H9 (cell line): ENCODE results near the gene DMKN. TPM values are rescaled to one million over a fixed set of nuclear protein-coding genes. Genes with fewer than 3 reads are reported as not detected.

Experiments
- DNase-seq: peaks from one replicate; pipeline ENCODE4 v3.0.0-alpha.2; 2017
- H2AFZ ChIP-seq: one replicate; pipeline ENCODE4 v1.6.1; 2013; ENCODE audit warnings: mild to moderate bottlenecking, low read length, control low read depth, moderate library complexity
- H2AK5ac ChIP-seq: 2 replicates; pipeline ENCODE4 v1.6.1; 2013; ENCODE audit warnings: low read length, control low read depth, mixed read lengths; ENCODE audit not compliant: insufficient read length
- H2BK120ac ChIP-seq: one replicate; pipeline ENCODE4 v1.6.1; 2013; ENCODE audit warnings: low read depth, mild to moderate bottlenecking, low read length, control low read depth, inconsistent platforms; ENCODE audit not compliant: poor library complexity, severe bottlenecking
- H2BK12ac ChIP-seq: 2 replicates; pipeline ENCODE4 v1.6.1; 2013; ENCODE audit warnings: low read length, control low read depth, mixed read lengths, low read depth; ENCODE audit not compliant: insufficient read length
- H2BK15ac ChIP-seq: 2 replicates; pipeline ENCODE4 v1.6.1; 2013; ENCODE audit warnings: low read depth, low read length, control low read depth
- H2BK20ac ChIP-seq: one replicate; pipeline ENCODE4 v1.6.1; 2013; ENCODE audit warnings: low read depth, mild to moderate bottlenecking, low read length, control low read depth, inconsistent platforms; ENCODE audit not compliant: poor library complexity, severe bottlenecking
- H2BK5ac ChIP-seq: 2 replicates; pipeline ENCODE4 v1.6.1; 2013; ENCODE audit warnings: low read length, control low read depth, mixed read lengths; ENCODE audit not compliant: insufficient read length
- H3K14ac ChIP-seq: 2 replicates; pipeline ENCODE4 v1.6.1; 2013; ENCODE audit warnings: low read length, control low read depth; ENCODE audit not compliant: insufficient read depth
- H3K18ac ChIP-seq: 2 replicates; pipeline ENCODE4 v1.6.1; 2013; ENCODE audit warnings: low read depth, mild to moderate bottlenecking, mixed read lengths, low read length, control low read depth; ENCODE audit not compliant: insufficient read length
- H3K23ac ChIP-seq: 2 replicates; pipeline ENCODE4 v1.6.1; 2013; ENCODE audit warnings: low read length, control low read depth, mixed read lengths, low read depth; ENCODE audit not compliant: insufficient read length
- H3K23me2 ChIP-seq: 2 replicates; pipeline ENCODE4 v1.6.1; 2013; ENCODE audit warnings: low read depth, mild to moderate bottlenecking, mixed read lengths, low read length, control low read depth; ENCODE audit not compliant: insufficient read length, poor library complexity, severe bottlenecking
- H3K27ac ChIP-seq: 2 replicates; pipeline ENCODE4 v1.5.1; 2013; ENCODE audit warnings: low read length, control low read depth, mixed read lengths, low read depth; ENCODE audit not compliant: insufficient read length
- H3K27me3 ChIP-seq: 2 replicates; pipeline ENCODE4 v1.6.1; 2013; ENCODE audit warnings: low read length, control low read depth, inconsistent platforms; ENCODE audit not compliant: insufficient read depth
- H3K4ac ChIP-seq: 2 replicates; pipeline ENCODE4 v1.6.1; 2013; ENCODE audit warnings: low read depth, mild to moderate bottlenecking, control low read depth, inconsistent platforms, low read length, moderate library complexity
- H3K4me1 ChIP-seq: 2 replicates; pipeline ENCODE4 v1.6.1; 2013; ENCODE audit warnings: low read length, control low read depth, inconsistent platforms; ENCODE audit not compliant: insufficient read depth
- H3K4me2 ChIP-seq: 2 replicates; pipeline ENCODE4 v1.6.1; 2013; ENCODE audit warnings: low read length, control low read depth, mixed read lengths; ENCODE audit not compliant: insufficient read length, insufficient read depth
- H3K56ac ChIP-seq: 2 replicates; pipeline ENCODE4 v1.6.1; 2013; ENCODE audit warnings: low read depth, mild to moderate bottlenecking, mixed read lengths, low read length, control low read depth; ENCODE audit not compliant: insufficient read length
- H3K79me1 ChIP-seq: 2 replicates; pipeline ENCODE4 v1.6.1; 2013; ENCODE audit warnings: low read depth, mild to moderate bottlenecking, moderate library complexity, low read length, control low read depth, inconsistent platforms; ENCODE audit not compliant: insufficient read depth, poor library complexity, severe bottlenecking
- H3K79me2 ChIP-seq: 2 replicates; pipeline ENCODE4 v1.6.1; 2013; ENCODE audit warnings: low read length, control low read depth, inconsistent platforms; ENCODE audit not compliant: insufficient read depth
- H3K9ac ChIP-seq: 2 replicates; pipeline ENCODE4 v1.6.1; 2013; ENCODE audit warnings: low read length, control low read depth, mixed read lengths; ENCODE audit not compliant: insufficient read length; ENCODE audit errors: extremely low read depth
- H3K9me3 ChIP-seq: one replicate; pipeline ENCODE4 v1.6.1; 2013; ENCODE audit warnings: low read depth, low read length, inconsistent platforms; ENCODE audit not compliant: control insufficient read depth
- H3T11ph ChIP-seq: one replicate; pipeline ENCODE4 v1.6.1; 2013; ENCODE audit warnings: mild to moderate bottlenecking, low read length, control low read depth, inconsistent platforms
- H4K20me1 ChIP-seq: one replicate; pipeline ENCODE4 v1.6.1; 2013; ENCODE audit not compliant: control insufficient read depth, insufficient read length, insufficient read depth
- H4K5ac ChIP-seq: 2 replicates; pipeline ENCODE4 v1.6.1; 2013; ENCODE audit warnings: low read depth, mild to moderate bottlenecking, mixed read lengths, low read length, control low read depth; ENCODE audit not compliant: insufficient read length
- H4K8ac ChIP-seq: replicated peaks from 2 replicates; pipeline ENCODE4 v1.6.1; 2013; ENCODE audit warnings: low read length, control low read depth, mixed read lengths, low read depth; ENCODE audit not compliant: insufficient read length
- H4K91ac ChIP-seq: 2 replicates; pipeline ENCODE4 v1.6.1; 2013; ENCODE audit warnings: low read depth, mild to moderate bottlenecking, moderate library complexity, mixed read lengths, low read length, control low read depth; ENCODE audit not compliant: insufficient read length
- H3K27ac Mint-ChIP-seq, 3 experiments: 2 replicates in 2 of 3; 3 replicates in 1 of 3; pipeline ENCODE4 v1.8.0; 2020 to 2021; ENCODE audit warnings: mixed read lengths in 3 of 3, mild to moderate bottlenecking in 1 of 3, moderate library complexity in 1 of 3
- H3K27me3 Mint-ChIP-seq: 2 replicates; pipeline ENCODE4 v1.8.0; 2021; ENCODE audit warnings: low read depth, mild to moderate bottlenecking, moderate library complexity, mixed read lengths
- H3K36me3 Mint-ChIP-seq, 3 experiments: 2 replicates in 2 of 3; 3 replicates in 1 of 3; pipeline ENCODE4 v1.8.0; 2020 to 2021; ENCODE audit warnings: low read depth in 3 of 3, mixed read lengths in 3 of 3; ENCODE audit not compliant: insufficient read depth in 1 of 3
- H3K4me1 Mint-ChIP-seq, 2 experiments: 2 replicates each; pipeline ENCODE4 v1.8.0; 2020; ENCODE audit warnings: mixed read lengths in 2 of 2
- H3K4me3 Mint-ChIP-seq, 2 experiments: 2 replicates in 1 of 2; 3 replicates in 1 of 2; pipeline ENCODE4 v1.8.0; 2020 to 2021; ENCODE audit warnings: mild to moderate bottlenecking in 2 of 2, mixed read lengths in 2 of 2, moderate library complexity in 1 of 2
- H3K9me3 Mint-ChIP-seq, 2 experiments: 2 replicates in 1 of 2; 3 replicates in 1 of 2; pipeline ENCODE4 v1.8.0; 2020; ENCODE audit warnings: mild to moderate bottlenecking in 2 of 2, mixed read lengths in 2 of 2, moderate library complexity in 1 of 2
- CTCF ChIP-seq: fragments of 200-600 bp; sonication (generic); conservative IDR thresholded peaks from 3 replicates; pipeline ENCODE4 v1.8.0; 2021; ENCODE audit warnings: antibody characterized with exemption, mild to moderate bottlenecking
- WGBS: extraction: QIAGEN DNeasy Blood & Tissue Kit; methylation state at CpG from one replicate; pipeline ENCODE4 v1.1.7; 2013; ENCODE audit warnings: missing lambda C conversion rate, low lambda C conversion rate, mixed read lengths; ENCODE audit not compliant: insufficient read length; ENCODE audit errors: extremely low coverage; 5-methylcytosine and 5-hydroxymethylcytosine counted together
- total RNA-seq: library from RNA; stranded (reverse); gene quantifications from 2 replicates; pipeline ENCODE4 v1.2.1, GENCODE V29; 2021

The DMKN gene
- total RNA-seq, 1 experiment from 2014 or later = 278 TPM

- Histone ChIP-seq H3T11ph (no peak overlapping the region), H3K9ac (no peak overlapping the region), H3K56ac (no peak overlapping the region), H3K27me3 (no peaks in the 10 kb centered on the region), H2BK120ac (no peak overlapping the region), H2BK12ac (no peak overlapping the region), H3K79me2 (no peaks in the 10 kb centered on the region), H3K9me3 (no peaks in the 10 kb centered on the region), H4K91ac (no peak overlapping the region), H3K4ac (no peak overlapping the region), H4K20me1 (no peaks in the 10 kb centered on the region), H3K18ac (no peak overlapping the region), H3K23me2 (no peaks in the 10 kb centered on the region), H3K27ac (no peak overlapping the region), H2AK5ac (no peak overlapping the region), H2BK15ac (no peak overlapping the region), H3K23ac (no peak overlapping the region), H3K4me1 (no peaks in the 10 kb centered on the region), H2BK5ac (no peak overlapping the region), H3K14ac (no peak overlapping the region), H3K4me2 (no peak overlapping the region), H4K8ac (no peak overlapping the region), H3K79me1 (no peaks in the 10 kb centered on the region), H2BK20ac (no peak overlapping the region), H4K5ac (no peak overlapping the region), H2AFZ (no peak overlapping the region)
- DNase-seq = no peak
- WGBS = no CpG with 5 or more reads among the region's 21 CpGs
- no peaks in the 10 kb centered on the region for H3K36me3 Mint-ChIP-seq
- H3K27ac Mint-ChIP-seq = no peak overlapping the region
- no peak overlapping the region for H3K4me3 Mint-ChIP-seq
- H3K27me3 Mint-ChIP-seq = peaks cover 6% of the 10 kb centered on the region
- peak; percentile 51 for TF ChIP-seq CTCF
- no peaks in the 10 kb centered on the region for H3K9me3 Mint-ChIP-seq
- peaks cover 4 to 8% of the 10 kb centered on the region in 2 experiments for H3K4me1 Mint-ChIP-seq
These were observed 34.4 kb downstream of the DMKN start for GRCh38 chr19:35478794-35479677.
